Gastrocnemius medialis (tissue), 4 donors: Measurements from ENCODE around the gene THAP9.

Source experiments
- CTCF ChIP-seq, 5 experiments: fragments of 450-650 bp in 3 of 5; fragments of 200-600 bp in 2 of 5; sonication (generic) in 2 of 5; IDR thresholded peaks in 4 of 5; conservative IDR thresholded peaks in 1 of 5; 1 replicate in 4 of 5; 2 replicates in 1 of 5; pipeline ENCODE4 v1.5.1; 2016 to 2019; ENCODE audit warnings: antibody characterized with exemption in 5 of 5, mild to moderate bottlenecking in 3 of 5, moderate library complexity in 3 of 5
- POLR2A ChIP-seq, 2 donors: fragments of 450-650 bp; IDR thresholded peaks; one replicate each; pipeline ENCODE4 v1.6.1; 2017; ENCODE audit warnings: antibody characterized with exemption in 2 of 2, mild to moderate bottlenecking in 2 of 2, moderate library complexity in 2 of 2

- no peak for TF ChIP-seq CTCF (IDR thresholded peaks at IDR 0.05 in 4 of 5, conservative IDR thresholded peaks at IDR 0.05 in 1 of 5)
- TF ChIP-seq POLR2A (IDR thresholded peaks at IDR 0.05), result no peak
Observed at GRCh38 chr4:82913305-82913704, 12.8 kb downstream of the THAP9 start.
